SW 1271 (cell line): ENCODE data around the gene CD40LG.

ENCODE experiments used
- DNase-seq, 2 experiments: peaks; one replicate each; lab custom pipeline; 2025; lab: John Stamatoyannopoulos, UW

Gene CD40LG

DNA sequence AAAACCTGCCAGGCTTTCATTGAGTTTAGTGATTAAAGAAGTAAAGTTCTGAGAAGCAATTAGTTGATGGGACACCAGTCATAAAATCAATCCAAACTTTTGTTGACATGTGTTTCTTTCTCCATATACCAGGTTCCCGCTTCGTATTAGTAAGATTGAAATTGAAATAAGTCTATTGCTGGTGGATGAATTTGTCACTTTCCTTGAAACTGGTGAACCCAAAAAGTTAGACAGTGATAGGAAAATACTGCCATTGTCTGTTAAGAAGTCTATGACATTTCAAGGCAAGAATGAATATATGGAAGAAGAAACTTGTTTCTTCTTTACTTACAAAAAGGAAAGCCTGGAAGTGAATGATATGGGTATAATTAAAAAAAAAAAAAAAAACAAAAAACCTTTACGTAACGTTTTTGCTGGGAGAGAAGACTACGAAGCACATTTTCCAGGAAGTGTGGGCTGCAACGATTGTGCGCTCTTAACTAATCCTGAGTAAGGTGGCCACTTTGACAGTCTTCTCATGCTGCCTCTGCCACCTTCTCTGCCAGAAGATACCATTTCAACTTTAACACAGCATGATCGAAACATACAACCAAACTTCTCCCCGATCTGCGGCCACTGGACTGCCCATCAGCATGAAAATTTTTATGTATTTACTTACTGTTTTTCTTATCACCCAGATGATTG, at the start of gene CD40LG:
Gene CD40LG, plus strand, starts transcription at position 482 of the 684 bp plus-strand sequence. Its CDS starts 91 bp downstream, at position 573.
- DNase-seq = no peak

DNA sequence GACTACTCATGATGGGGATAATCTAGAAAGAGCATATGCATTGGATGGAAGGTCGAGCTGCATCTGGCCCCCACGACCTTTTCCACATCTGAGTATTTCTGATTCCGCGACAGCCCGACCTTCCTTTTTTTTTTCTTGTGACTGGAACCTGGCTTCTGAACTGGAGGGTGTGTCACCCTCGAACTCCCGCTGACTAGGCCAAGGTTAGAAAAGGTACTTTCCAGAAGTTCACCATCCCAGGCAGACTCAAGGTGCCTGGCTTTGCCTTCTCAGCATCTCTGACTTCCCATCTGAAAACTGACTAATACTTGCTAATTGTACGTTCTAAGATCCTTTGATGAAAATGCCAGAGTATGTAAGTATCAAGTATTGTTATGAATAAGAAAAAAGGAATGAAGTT, 49.3 kb upstream of the CD40LG start:
- DNase-seq = no peak

- no peak for DNase-seq
Observed at GRCh38 chrX:136600059-136600458, 47.9 kb upstream of the CD40LG start.

GRCh38 chrX:136607236-136607635, 40.7 kb upstream of the CD40LG start:
- DNase-seq = no peak

DNA sequence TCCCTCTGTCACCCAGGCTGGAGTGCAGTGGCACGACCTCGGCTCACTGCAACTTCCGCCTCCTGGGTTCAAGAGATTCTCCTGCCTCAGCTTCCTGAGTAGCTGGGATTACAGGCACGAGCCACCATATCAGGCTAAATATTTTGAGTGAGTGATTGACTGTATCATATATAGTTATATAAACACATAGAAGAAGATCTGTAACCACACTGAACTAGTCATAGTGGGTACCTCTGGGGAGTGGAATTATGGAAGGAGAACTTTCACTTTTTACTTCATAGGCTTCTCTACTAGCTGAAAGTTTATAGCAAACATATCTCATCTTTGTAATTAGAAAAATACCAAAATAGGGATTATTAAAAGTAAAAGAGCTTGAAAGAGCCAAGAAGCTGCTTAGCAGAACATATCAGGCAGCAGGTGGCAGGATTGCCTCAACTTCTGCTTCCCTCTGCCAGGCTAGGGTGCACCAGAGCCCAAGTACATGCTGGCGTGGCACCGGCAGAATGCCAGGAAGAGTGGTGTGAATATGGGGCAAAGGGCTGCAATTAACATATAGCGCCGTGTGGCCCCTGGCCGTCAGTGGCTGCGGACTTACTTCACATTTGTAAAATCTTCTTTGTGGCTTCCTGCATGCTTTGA, 39.5 kb upstream of the CD40LG start:
- DNase-seq = peak in 1 of 2 experiments; percentile 11

DNA sequence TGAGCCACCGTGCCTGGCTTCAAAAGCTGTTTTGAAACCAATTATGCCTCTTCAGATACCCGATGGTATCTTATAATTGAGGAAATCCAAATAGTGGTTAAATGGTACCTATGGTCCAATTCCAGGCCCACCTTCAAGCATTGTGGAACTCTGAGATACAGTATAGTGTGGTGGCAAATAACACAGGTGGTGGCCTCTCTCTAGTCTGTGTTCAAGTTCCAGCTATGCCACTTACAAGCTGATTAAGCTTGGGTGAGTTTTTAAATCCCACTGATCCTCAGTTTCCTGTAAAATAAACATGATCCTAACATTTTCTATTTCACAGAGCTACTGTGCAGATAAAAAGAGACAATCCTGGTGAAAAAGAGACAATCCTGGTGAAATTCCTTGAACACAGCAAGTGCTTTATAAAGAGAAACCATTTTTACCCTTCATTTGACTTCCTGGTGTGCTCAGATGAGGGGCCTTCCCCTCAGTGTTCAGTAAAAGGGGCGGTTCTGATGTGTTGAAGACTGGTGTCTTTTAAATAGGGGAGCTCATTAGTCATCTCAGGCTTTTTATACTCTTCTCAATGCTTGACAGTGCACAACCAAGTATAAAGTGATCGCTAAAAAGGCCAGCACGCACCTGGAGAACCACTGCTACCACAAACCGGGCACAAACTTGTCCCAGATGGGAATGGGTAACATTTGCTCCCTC, 30.8 kb upstream of the CD40LG start:
- no peak for DNase-seq

- no peak for DNase-seq
Observed at GRCh38 chrX:136619899-136620505, 28.0 kb upstream of the CD40LG start.

GRCh38 chrX:136620780-136621179, 27.2 kb upstream of the CD40LG start:
- DNase-seq = no peak

GRCh38 chrX:136622568-136622967, 25.4 kb upstream of the CD40LG start:
- no peak for DNase-seq

- no peak for DNase-seq
Observed at GRCh38 chrX:136623396-136623795, 24.6 kb upstream of the CD40LG start.

DNA sequence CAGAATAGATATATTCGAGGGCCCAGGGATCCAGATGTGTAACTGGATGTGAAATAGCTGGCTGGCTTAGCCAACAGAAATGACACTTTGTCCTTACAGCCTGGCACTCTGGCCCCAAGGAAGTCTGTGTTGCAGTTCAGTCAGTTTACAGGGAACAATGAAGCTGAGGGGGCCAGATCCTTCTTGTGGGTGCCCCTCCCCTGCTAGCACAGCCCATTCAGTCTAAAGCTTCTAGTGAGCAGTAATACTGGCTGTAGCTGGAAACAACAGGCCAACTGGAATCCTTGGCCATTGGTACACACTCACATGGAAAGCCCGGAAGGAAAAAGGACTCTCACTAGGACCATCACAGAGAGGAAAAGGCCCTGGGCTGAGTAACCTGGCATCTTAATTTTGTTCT, 22.7 kb upstream of the CD40LG start:
- DNase-seq = no peak

GRCh38 chrX:136626237-136626636, 21.7 kb upstream of the CD40LG start:
- no peak for DNase-seq

DNA sequence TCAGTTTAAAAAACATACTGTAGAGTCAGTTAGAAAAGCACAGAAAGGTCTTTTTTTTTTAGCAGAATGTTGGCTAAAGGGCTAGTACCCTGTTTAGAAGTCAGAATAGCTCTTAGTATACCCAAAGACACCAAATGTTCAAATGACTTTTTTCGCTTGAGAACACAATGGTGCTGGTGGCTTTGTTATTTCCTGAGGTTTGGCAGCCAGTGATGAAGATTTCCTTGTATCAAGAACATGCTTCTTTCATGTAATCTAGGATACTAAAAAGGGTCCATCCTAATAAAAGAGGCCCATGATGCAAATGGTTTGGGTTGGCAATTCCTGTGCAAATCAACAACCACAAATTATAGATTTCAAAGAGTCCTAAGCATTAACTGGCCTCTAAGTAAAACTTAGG, 21.1 kb upstream of the CD40LG start:
- DNase-seq = no peak

DNA sequence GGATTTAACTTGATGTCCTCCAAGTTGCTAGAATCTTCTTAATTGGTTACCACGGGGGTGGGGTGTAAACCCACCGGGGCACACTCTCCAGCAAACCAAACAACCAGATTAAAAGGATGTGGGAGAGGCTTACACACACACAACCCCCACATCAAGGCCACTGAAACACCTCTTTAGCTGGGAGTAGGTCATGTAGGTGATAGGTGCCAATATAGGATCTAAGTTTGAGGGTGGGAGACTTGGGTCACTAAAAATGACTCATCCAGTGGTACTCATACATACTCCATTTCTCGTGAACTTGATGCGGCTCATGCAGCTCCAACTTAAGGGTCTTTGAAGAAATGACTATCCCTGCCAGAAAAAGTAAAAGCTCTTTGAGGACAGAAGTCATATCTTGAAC, 20.5 kb upstream of the CD40LG start:
- DNase-seq = no peak

- DNase-seq = no peak
Observed at GRCh38 chrX:136629084-136629750, 18.7 kb upstream of the CD40LG start.

- no peak for DNase-seq
Observed at GRCh38 chrX:136630881-136631280, 17.1 kb upstream of the CD40LG start.

GRCh38 chrX:136635235-136635634, 12.7 kb upstream of the CD40LG start:
- DNase-seq = no peak

- DNase-seq = no peak
Observed at GRCh38 chrX:136636121-136636520, 11.8 kb upstream of the CD40LG start.

GRCh38 chrX:136639506-136640176, 8.3 kb upstream of the CD40LG start:
- DNase-seq = no peak

DNA sequence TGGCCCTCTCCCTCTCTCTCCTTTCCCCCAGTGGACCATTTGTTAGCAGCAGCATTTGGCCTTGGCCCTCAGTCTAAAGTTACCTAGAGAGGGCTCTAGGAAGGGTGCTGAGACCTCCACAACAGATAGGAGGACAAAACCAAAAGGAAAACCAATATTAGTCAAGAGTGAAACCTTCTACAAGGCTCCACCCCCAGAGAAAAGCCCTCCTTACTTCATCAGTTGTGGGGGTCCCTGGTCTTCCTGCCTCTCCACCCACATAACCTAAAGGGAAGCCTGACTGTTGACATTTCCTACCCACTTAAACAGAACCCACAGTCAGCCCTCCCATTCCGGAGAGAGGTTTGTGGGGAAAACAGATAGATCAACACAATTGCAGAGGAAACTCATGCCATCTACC, 4.7 kb upstream of the CD40LG start:
- no peak for DNase-seq

DNA sequence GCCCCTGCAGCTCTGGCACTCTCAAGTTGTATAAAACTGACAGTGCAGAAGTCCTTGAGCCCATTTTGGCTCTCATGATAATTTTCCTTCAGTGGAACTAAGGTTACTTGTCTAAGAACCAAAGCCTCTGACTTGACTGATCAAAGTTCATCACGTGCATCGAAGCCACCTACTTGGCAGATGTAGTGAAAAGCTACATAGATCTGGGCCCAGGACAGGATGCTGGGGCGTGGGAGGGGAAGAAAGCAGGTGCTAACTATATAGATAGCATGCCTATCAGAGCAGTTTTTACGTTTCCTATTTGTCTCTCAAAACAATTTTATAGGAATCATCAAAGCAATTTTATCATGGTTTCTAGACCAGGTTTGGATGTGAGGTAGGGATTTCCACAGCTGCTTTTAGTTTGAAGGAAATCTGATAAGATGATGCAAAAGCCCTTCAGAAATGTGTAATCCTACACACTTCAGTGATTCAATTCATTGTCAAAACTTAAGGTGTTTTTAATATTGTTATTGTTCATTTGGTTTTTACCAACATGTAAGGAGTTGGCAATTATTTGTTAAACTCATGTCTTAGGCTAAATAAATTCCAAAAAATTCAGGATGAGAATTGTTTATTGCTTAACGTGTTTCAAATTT, 1.2 kb upstream of the CD40LG start:
- DNase-seq = no peak
